H1 (cell line): ENCODE measurements around the gene USP10. TPM values are rescaled to one million over a fixed set of nuclear protein-coding genes. Genes with fewer than 3 reads are reported as not detected.

Experiments
- POLR2A ChIP-seq, 2 experiments: IDR thresholded peaks; 1 replicate in 1 of 2; 2 replicates in 1 of 2; pipeline ENCODE4 v1.6.1; 2011; ENCODE audit warnings: low read depth in 2 of 2, low read length in 2 of 2, mild to moderate bottlenecking in 2 of 2; ENCODE audit errors: control extremely low read depth in 1 of 2
- RAD21 ChIP-seq, 2 experiments: IDR thresholded peaks in 1 of 2; conservative IDR thresholded peaks in 1 of 2; 2 replicates each; pipeline ENCODE4 v1.6.1; 2011; ENCODE audit warnings: low read depth in 2 of 2, low read length in 2 of 2, improper control_type of control experiment in 1 of 2, inconsistent platforms in 1 of 2, mild to moderate bottlenecking in 1 of 2, moderate library complexity in 1 of 2
- YY1 ChIP-seq: IDR thresholded peaks from 2 replicates; pipeline ENCODE4 v1.6.1; 2011; ENCODE audit warnings: low read depth, mild to moderate bottlenecking, low read length
- ZNF274 ChIP-seq: IDR thresholded peaks from 2 replicates; pipeline ENCODE4 v1.7.0; 2012; ENCODE audit warnings: low read length, borderline replicate concordance; ENCODE audit errors: extremely low read depth
- polyA plus RNA-seq, 7 experiments: library from polyadenylated mRNA; depleted of rRNA in 3 of 7; stranded (reverse) in 5 of 7; unstranded in 2 of 7; fragments of >200 nt in 5 of 7; fragments of 200-250 nt in 2 of 7; gene quantifications; 1 replicate in 5 of 7; 2 replicates in 1 of 7; 4 replicates in 1 of 7; pipeline versions ENCODE4 v1.2.1 to v1.2.3, GENCODE V29; 2011 to 2013; ENCODE audit warnings: missing spikeins in 2 of 7, mixed read lengths in 2 of 7
- total RNA-seq: library from RNA; stranded (reverse); fragmentation: NEBNext Ultra II Directional; extraction: Animal tissue kit (Norgen Biotek cat#: 25700); gene quantifications from 2 replicates; pipeline ENCODE4 v1.2.1, GENCODE V29; 2021

USP10 gene
- total and polyA plus RNA-seq, 2 of the 8 experiments (the other 6 are each of a cell fraction or from before 2014, with no cell fraction given): 171 to 195 TPM

- TF ChIP-seq YY1 (no peak), RAD21 (IDR thresholded peaks at IDR 0.05 in 1 of 2, conservative IDR thresholded peaks at IDR 0.05 in 1 of 2; ENCODE audit: low read depth in 2 of 2, low read length in 2 of 2) (no peak), POLR2A (IDR thresholded peaks at IDR 0.05; ENCODE audit: control extremely low read depth in 1 of 2, low read depth in 2 of 2, low read length in 2 of 2) (no peak), ZNF274 (no peak)
Measured at GRCh38 chr16:84774810-84775209, 75.0 kb downstream of the USP10 start (continued).
